NCI-H82 treated with DMSO at 0.1 percent for 48 hours (cell line): ENCODE data around the gene MAG.

Experiments used
- DNase-seq: peaks from one replicate; lab custom pipeline; 2025; ENCODE audit not compliant: unreplicated experiment; lab: John Stamatoyannopoulos, UW

MAG gene

GRCh38 chr19:35291916-35292315 is at the start of gene MAG:
Gene MAG (plus strand): TSS chr19:35292161. CDS start chr19:35295409, 3,248 bp downstream.
- no peak for DNase-seq

- DNase-seq = no peak
Measured at GRCh38 chr19:35246466-35247092, 45.4 kb upstream of the MAG start.

- no peak for DNase-seq
Measured at GRCh38 chr19:35247526-35248309, 44.2 kb upstream of the MAG start.

- no peak for DNase-seq
Measured at GRCh38 chr19:35248310-35249145, 43.4 kb upstream of the MAG start, which contains the start of gene LSR. Gene LSR (plus strand): TSS chr19:35249002. CDS start chr19:35249023, 21 bp downstream.

- DNase-seq = no peak
Measured at GRCh38 chr19:35249146-35249847, 42.7 kb upstream of the MAG start.

GRCh38 chr19:35249848-35250711 is 41.9 kb upstream of the MAG start:
- no peak for DNase-seq

GRCh38 chr19:35251456-35251855 is 40.5 kb upstream of the MAG start:
- DNase-seq = no peak

GRCh38 chr19:35253316-35254286 is 38.4 kb upstream of the MAG start:
- DNase-seq = no peak

- no peak for DNase-seq
Measured at GRCh38 chr19:35254341-35255297, 37.3 kb upstream of the MAG start.

GRCh38 chr19:35256566-35256965 is 35.4 kb upstream of the MAG start:
- DNase-seq = no peak

GRCh38 chr19:35257113-35257461 is 34.9 kb upstream of the MAG start:
- DNase-seq = no peak

- no peak for DNase-seq
Measured at GRCh38 chr19:35260694-35261304, 31.2 kb upstream of the MAG start.

GRCh38 chr19:35261356-35262100 is 30.4 kb upstream of the MAG start:
- DNase-seq = no peak

GRCh38 chr19:35262101-35262761 is 29.7 kb upstream of the MAG start:
- DNase-seq = no peak

GRCh38 chr19:35264268-35265125 is 27.5 kb upstream of the MAG start:
- no peak for DNase-seq
